Measurements from ENCODE around the gene KCNH1. TPM values are rescaled to one million over a fixed set of nuclear protein-coding genes. Genes with fewer than 3 reads are reported as not detected.

The KCNH1 gene
- total and polyA plus RNA-seq, 2 donors from 2014 or later: 0.54 TPM; not detected in 1

- Histone ChIP-seq H3K27me3 (ENCODE audit: control insufficient read depth, insufficient read depth, low read length) (peaks cover 20% of the 10 kb centered on the region), H3K4me1 (ENCODE audit: control insufficient read depth in 2 of 3, insufficient read depth in 2 of 3, low read depth in 1 of 3, low read length in 3 of 3) (peaks cover 0 to 5% (median 0%) of the 10 kb centered on the region in 3 donors), H3K9me3 (ENCODE audit: control insufficient read depth in 2 of 3, insufficient read depth in 1 of 3, low read length in 3 of 3) (no peaks in the 10 kb centered on the region), H3K27ac (ENCODE audit: low read depth in 2 of 2, low read length in 2 of 2) (no peak overlapping the region), H3K4me3 (ENCODE audit: low read length in 3 of 3) (peak overlapping the region in 1 of 3 donors; percentile 42), H3K36me3 (ENCODE audit: control insufficient read depth in 2 of 3, insufficient read depth in 3 of 3, low read length in 3 of 3) (no peaks in the 10 kb centered on the region), H3K9ac (ENCODE audit: low read length in 3 of 3) (no peak overlapping the region)
- DNase-seq (peak in 4 of 5 donors; percentile 28 to 75 (median 48)), FAIRE-seq (no peak)
- TF ChIP-seq, protein P1, sequence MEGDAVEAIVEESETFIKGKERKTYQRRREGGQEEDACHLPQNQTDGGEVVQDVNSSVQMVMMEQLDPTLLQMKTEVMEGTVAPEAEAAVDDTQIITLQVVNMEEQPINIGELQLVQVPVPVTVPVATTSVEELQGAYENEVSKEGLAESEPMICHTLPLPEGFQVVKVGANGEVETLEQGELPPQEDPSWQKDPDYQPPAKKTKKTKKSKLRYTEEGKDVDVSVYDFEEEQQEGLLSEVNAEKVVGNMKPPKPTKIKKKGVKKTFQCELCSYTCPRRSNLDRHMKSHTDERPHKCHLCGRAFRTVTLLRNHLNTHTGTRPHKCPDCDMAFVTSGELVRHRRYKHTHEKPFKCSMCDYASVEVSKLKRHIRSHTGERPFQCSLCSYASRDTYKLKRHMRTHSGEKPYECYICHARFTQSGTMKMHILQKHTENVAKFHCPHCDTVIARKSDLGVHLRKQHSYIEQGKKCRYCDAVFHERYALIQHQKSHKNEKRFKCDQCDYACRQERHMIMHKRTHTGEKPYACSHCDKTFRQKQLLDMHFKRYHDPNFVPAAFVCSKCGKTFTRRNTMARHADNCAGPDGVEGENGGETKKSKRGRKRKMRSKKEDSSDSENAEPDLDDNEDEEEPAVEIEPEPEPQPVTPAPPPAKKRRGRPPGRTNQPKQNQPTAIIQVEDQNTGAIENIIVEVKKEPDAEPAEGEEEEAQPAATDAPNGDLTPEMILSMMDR (IDR thresholded peaks at IDR 0.05; ENCODE audit: borderline replicate concordance, extremely low read depth, insufficient read depth): no peak
- intact Hi-C loops (cut with DNase I): loop anchor here (5.0 kb wide), 1 partner anchor 726 kb away; no protein-coding TSS in a partner anchor
These were observed 534 bp downstream of the KCNH1 start for GRCh38 chr1:211133393-211133835.

DNA sequence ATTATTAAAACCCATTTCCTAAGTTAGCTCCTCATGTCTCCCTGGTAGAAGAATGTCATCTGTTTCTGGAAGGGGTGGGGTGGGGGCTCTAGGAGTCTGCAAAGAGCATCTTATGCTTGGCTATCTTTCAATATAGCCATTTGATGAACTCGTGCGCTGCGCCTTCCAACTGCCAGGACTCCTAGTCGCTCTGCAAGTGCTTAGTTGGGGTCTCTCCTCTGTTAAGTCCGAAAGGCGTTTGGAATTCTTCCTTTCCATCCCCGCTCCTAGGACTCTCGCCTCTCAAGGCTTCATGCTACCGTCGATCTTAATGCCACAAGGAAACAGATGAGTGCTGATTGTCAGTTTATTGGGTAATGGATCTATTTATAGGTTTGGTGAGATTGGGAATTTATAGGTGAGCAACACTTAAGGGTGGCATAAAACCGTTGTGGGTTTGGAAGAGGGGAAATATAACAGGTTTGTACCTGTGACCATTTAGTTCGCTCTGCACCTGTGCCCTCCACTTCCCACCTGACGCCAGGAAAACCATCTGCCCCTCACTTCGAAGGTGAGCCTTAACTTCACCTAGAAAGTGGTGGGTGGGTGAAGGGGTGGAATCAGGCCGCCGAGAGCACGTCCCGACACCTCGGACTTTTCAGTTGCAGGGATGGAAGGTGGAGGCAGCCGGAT is 1.1 kb downstream of the KCNH1 start:
- peak in 1 of 5 donors; percentile 3 for DNase-seq
- no peaks in the 10 kb centered on the region for H3K9me3 ChIP-seq (ENCODE audit: control insufficient read depth in 2 of 3, insufficient read depth in 1 of 3, low read length in 3 of 3)
- H3K9ac ChIP-seq (ENCODE audit: low read length in 3 of 3): no peak overlapping the region
- no peaks in the 10 kb centered on the region for H3K36me3 ChIP-seq (ENCODE audit: control insufficient read depth in 2 of 3, insufficient read depth in 3 of 3, low read length in 3 of 3)
- intact Hi-C loops (cut with DNase I): loop anchor here (5.0 kb wide), 1 partner anchor 726 kb away; no protein-coding TSS in a partner anchor
- peaks cover 0 to 5% (median 0%) of the 10 kb centered on the region in 3 donors for H3K4me1 ChIP-seq (ENCODE audit: control insufficient read depth in 2 of 3, insufficient read depth in 2 of 3, low read depth in 1 of 3, low read length in 3 of 3)
- no peak overlapping the region for H3K27ac ChIP-seq (ENCODE audit: low read depth in 2 of 2, low read length in 2 of 2)
- H3K4me3 ChIP-seq (ENCODE audit: low read length in 3 of 3): peak overlapping the region in 1 of 3 donors; percentile 42
- TF ChIP-seq, protein P1 (IDR thresholded peaks at IDR 0.05; ENCODE audit: borderline replicate concordance, extremely low read depth, insufficient read depth): no peak
- peaks cover 20% of the 10 kb centered on the region for H3K27me3 ChIP-seq (ENCODE audit: control insufficient read depth, insufficient read depth, low read length)
- no peak for FAIRE-seq

DNA sequence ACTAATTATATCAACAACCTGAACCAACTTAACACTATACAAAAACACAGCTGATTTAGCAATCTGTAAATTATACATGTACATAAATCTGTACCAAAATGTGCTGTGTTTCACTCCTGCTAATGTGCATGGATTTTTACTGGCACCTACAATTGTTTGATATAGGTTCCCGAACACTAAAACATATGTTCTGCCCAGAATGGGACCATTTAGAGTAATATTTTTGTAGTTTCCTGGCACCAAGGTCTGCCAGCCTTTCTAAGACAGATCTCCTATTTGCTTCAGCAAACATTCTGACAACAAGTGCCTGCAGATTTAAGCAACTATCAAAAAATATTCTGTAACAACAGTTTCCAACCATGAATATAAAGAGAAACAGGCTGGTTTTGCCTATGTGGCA is 4.2 kb downstream of the KCNH1 start:
- peaks cover 0 to 5% (median 0%) of the 10 kb centered on the region in 3 donors for H3K4me1 ChIP-seq (ENCODE audit: control insufficient read depth in 2 of 3, insufficient read depth in 2 of 3, low read depth in 1 of 3, low read length in 3 of 3)
- intact Hi-C loops (cut with DNase I): loop anchor here (5.0 kb wide), 1 partner anchor 722 kb away; no protein-coding TSS in a partner anchor

More for the DNA sequence above, 4.2 kb downstream of the KCNH1 start:
- no peak for DNase-seq
- H3K9me3 ChIP-seq (ENCODE audit: control insufficient read depth in 2 of 3, insufficient read depth in 1 of 3, low read length in 3 of 3): no peaks in the 10 kb centered on the region
- no peak overlapping the region for H3K9ac ChIP-seq (ENCODE audit: low read length in 3 of 3)
- TF ChIP-seq, protein P1 (IDR thresholded peaks at IDR 0.05; ENCODE audit: borderline replicate concordance, extremely low read depth, insufficient read depth): no peak
- FAIRE-seq: no peak
- H3K4me3 ChIP-seq (ENCODE audit: low read length in 3 of 3): no peak overlapping the region
- no peaks in the 10 kb centered on the region for H3K36me3 ChIP-seq (ENCODE audit: control insufficient read depth in 2 of 3, insufficient read depth in 3 of 3, low read length in 3 of 3)
- H3K27me3 ChIP-seq (ENCODE audit: control insufficient read depth, insufficient read depth, low read length): peaks cover 20% of the 10 kb centered on the region
- H3K27ac ChIP-seq (ENCODE audit: low read depth in 2 of 2, low read length in 2 of 2): no peak overlapping the region

Measured in kidney (tissue), 14 donors.